Adrenal gland (tissue), 12 donors: Measurements from ENCODE around the gene EPHA6. TPM values are rescaled to one million over a fixed set of nuclear protein-coding genes. Genes with fewer than 3 reads are reported as not detected.

Source experiments
- DNase-seq, 7 donors: peaks; one replicate each; pipeline ENCODE4 v3.0.0-alpha.2; 2019 to 2020
- H3K27ac ChIP-seq, 5 donors: fragments of 200-600 bp; sonication (generic) in 4 of 5; 1 replicate in 3 of 5; 2 replicates in 2 of 5; pipeline versions ENCODE4 v1.5.1 to v1.8.0; 2016 to 2020; ENCODE audit warnings: mild to moderate bottlenecking in 1 of 5
- H3K27me3 ChIP-seq: fragments of 200-600 bp; 2 replicates; pipeline ENCODE4 v1.8.0; 2021
- H3K36me3 ChIP-seq, 2 donors: fragments of 200-600 bp; replicated peaks in 1 of 2; 1 replicate in 1 of 2; 2 replicates in 1 of 2; pipeline versions ENCODE4 v1.5.1 to v1.8.0; 2018 to 2022
- H3K4me1 ChIP-seq, 2 donors: fragments of 200-600 bp; replicated peaks in 1 of 2; 1 replicate in 1 of 2; 2 replicates in 1 of 2; pipeline versions ENCODE4 v1.5.1 to v1.8.0; 2018 to 2021
- H3K4me3 ChIP-seq, 4 donors: fragments of 200-600 bp; sonication (generic) in 3 of 4; one replicate each; pipeline ENCODE4 v1.5.1; 2016 to 2018
- H3K9me3 ChIP-seq, 3 donors: fragments of 200-600 bp; sonication (generic) in 1 of 3; replicated peaks in 1 of 3; 1 replicate in 2 of 3; 2 replicates in 1 of 3; pipeline versions ENCODE4 v1.5.1 to v1.8.0; 2016 to 2021
- CTCF ChIP-seq, 6 experiments: fragments of 450-650 bp in 4 of 6; fragments of 200-600 bp in 2 of 6; sonication (generic) in 1 of 6; IDR thresholded peaks; 1 replicate in 5 of 6; 2 replicates in 1 of 6; pipeline versions ENCODE4 v1.5.1 to v1.8.0; 2016 to 2021; ENCODE audit warnings: antibody characterized with exemption in 6 of 6, mild to moderate bottlenecking in 2 of 6, moderate library complexity in 1 of 6
- POLR2A ChIP-seq, 2 donors: fragments of 450-650 bp; IDR thresholded peaks; one replicate each; pipeline ENCODE4 v1.6.1; 2017; ENCODE audit warnings: antibody characterized with exemption in 2 of 2, mild to moderate bottlenecking in 2 of 2, moderate library complexity in 1 of 2
- WGBS, 4 donors: extraction: QIAGEN DNeasy Blood & Tissue Kit in 2 of 4; methylation state at CpG; one replicate each; pipeline versions ENCODE4 v1.1.5 to v1.1.7; 2013 to 2017; 5-methylcytosine and 5-hydroxymethylcytosine counted together
- intact Hi-C, 2 donors: fragments of 100-400 bp; cut with DNase I; formaldehyde crosslinking; loops; one replicate each; pipeline versions ENCODE4 v1.14.1 to v1.15.0; 2022 to 2023
- polyA plus RNA-seq, 3 donors: library from polyadenylated mRNA; stranded (reverse); fragments of 200-250 nt in 2 of 3; fragments of 350-450 nt in 1 of 3; fragmentation: Illumina TruSeq in 1 of 3; extraction: RNeasy Lipid Tissue Mini Kit (QIAGEN cat#74804) in 1 of 3; gene quantifications; one replicate each; pipeline ENCODE4 v1.2.3, GENCODE V29; 2013 to 2014
- total RNA-seq, 9 donors: library from RNA; depleted of rRNA in 4 of 9; stranded (reverse); fragments of >200 nt in 4 of 9; fragments of 120-200 nt in 1 of 9; fragmentation: NEBNext Ultra II Directional in 1 of 9; extraction: Animal tissue kit (Norgen Biotek cat#: 25700) in 1 of 9; gene quantifications; one replicate each; pipeline versions ENCODE4 v1.1.0 to v1.2.4, GENCODE V29; 2013 to 2023
- donor health status: healthy with polysubstance abuse.
- donor health status: Bipolar disorder and iron deficiency.
- donor health status: DM: yes; HTN: yes; CAD: no.
- donor health status: DM: no; HTN: no; CAD: no.
- donor health status: DM: no; HTN: no; CAD: no.
- donor health status: DM: yes; HTN: yes; CAD: no.

The EPHA6 gene
- total and polyA plus RNA-seq, 12 donors: 0.07 to 2.1 (median 0.07) TPM; not detected in 9

DNA sequence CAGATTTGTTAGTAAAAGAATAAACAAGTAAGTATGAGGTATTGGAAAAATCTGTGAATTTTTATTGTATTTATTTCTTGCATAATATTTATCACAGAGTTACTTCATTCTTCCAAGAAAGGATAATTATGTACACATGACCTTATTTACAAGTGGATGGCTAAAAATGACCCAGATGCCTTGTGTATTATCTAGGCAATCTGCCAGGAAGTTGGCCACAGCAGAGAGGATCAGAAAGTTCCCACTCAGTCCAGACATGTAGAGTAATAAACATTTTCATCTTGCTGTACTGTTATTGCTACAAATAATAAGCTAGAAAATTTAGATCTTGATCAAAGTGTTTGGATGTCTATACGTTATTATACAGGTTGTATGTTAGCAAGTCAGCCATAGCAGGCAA, 317.1 kb downstream of the EPHA6 start:
- Histone ChIP-seq H3K27ac (no peak overlapping the region), H3K9me3 (no peaks in the 10 kb centered on the region), H3K36me3 (no peaks in the 10 kb centered on the region), H3K4me3 (no peak overlapping the region), H3K27me3 (no peaks in the 10 kb centered on the region), H3K4me1 (no peaks in the 10 kb centered on the region)
- no peak for DNase-seq
- intact Hi-C loops: no loop called here
- TF ChIP-seq POLR2A (IDR thresholded peaks at IDR 0.05) (no peak), CTCF (IDR thresholded peaks at IDR 0.05) (no peak)
- 50 to 63% (median 59%) methylated on average over 1 of the region's 1 CpG for WGBS, 4 donors

GRCh38 chr3:97138914-97139541, 324.6 kb downstream of the EPHA6 start:
- Histone ChIP-seq H3K27ac (no peak overlapping the region), H3K4me3 (no peak overlapping the region), H3K9me3 (no peaks in the 10 kb centered on the region), H3K4me1 (no peaks in the 10 kb centered on the region), H3K27me3 (no peaks in the 10 kb centered on the region), H3K36me3 (no peaks in the 10 kb centered on the region)
- TF ChIP-seq POLR2A (IDR thresholded peaks at IDR 0.05): no peak
- no peak for TF ChIP-seq CTCF (IDR thresholded peaks at IDR 0.05)
- DNase-seq: no peak
- intact Hi-C loops: no loop called here

GRCh38 chr3:97148931-97149330, 334.5 kb downstream of the EPHA6 start:
- H3K36me3 ChIP-seq: no peaks in the 10 kb centered on the region
- TF ChIP-seq POLR2A (IDR thresholded peaks at IDR 0.05) (no peak), CTCF (IDR thresholded peaks at IDR 0.05) (no peak)
- no peaks in the 10 kb centered on the region for H3K4me1 ChIP-seq
- H3K9me3 ChIP-seq: no peaks in the 10 kb centered on the region
- 75 to 82% (median 76%) methylated on average over 2 of the region's 2 CpGs for WGBS, 4 donors
- H3K27me3 ChIP-seq: no peaks in the 10 kb centered on the region
- intact Hi-C loops: no loop called here
- H3K27ac ChIP-seq: no peak overlapping the region
- no peak overlapping the region for H3K4me3 ChIP-seq
- no peak for DNase-seq

DNA sequence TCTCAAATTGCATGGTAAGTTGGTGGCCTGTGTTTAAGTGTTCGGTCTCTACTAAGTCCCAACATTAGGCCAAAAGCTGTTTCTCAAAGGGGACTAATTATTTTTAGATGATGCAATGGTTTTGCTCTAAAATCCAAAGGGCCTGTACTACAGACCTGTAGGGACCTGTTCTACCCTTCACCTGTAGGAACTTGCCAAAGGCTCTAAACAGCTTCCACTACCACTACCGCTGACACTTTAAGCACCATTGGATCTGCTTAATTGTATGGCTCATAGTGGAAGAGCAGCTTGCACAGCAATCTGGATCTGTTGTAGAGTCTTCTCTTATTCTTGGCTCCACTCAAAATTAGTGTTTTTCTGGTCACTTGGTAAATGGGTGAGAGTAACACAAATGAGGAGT, 346.8 kb downstream of the EPHA6 start:
- no peaks in the 10 kb centered on the region for H3K4me1 ChIP-seq
- no peaks in the 10 kb centered on the region for H3K27me3 ChIP-seq
- no peaks in the 10 kb centered on the region for H3K9me3 ChIP-seq
- H3K4me3 ChIP-seq: no peak overlapping the region
- H3K27ac ChIP-seq: no peak overlapping the region
- H3K36me3 ChIP-seq: no peaks in the 10 kb centered on the region
- intact Hi-C loops: no loop called here
- 78 to 92% (median 80%) methylated on average over 2 of the region's 2 CpGs for WGBS, 4 donors
- no peak for DNase-seq
- TF ChIP-seq CTCF (IDR thresholded peaks at IDR 0.05): no peak
- TF ChIP-seq POLR2A (IDR thresholded peaks at IDR 0.05): no peak
